ENCODE measurements around the gene RAB11FIP2. TPM values are rescaled to one million over a fixed set of nuclear protein-coding genes. Genes with fewer than 3 reads are reported as not detected.
"Not testable (repeated sequence)": the region's sequence is repeated elsewhere in the genome, so short reads cannot be mapped to it uniquely, and the experiment has no call there.

Gene RAB11FIP2, protein sequence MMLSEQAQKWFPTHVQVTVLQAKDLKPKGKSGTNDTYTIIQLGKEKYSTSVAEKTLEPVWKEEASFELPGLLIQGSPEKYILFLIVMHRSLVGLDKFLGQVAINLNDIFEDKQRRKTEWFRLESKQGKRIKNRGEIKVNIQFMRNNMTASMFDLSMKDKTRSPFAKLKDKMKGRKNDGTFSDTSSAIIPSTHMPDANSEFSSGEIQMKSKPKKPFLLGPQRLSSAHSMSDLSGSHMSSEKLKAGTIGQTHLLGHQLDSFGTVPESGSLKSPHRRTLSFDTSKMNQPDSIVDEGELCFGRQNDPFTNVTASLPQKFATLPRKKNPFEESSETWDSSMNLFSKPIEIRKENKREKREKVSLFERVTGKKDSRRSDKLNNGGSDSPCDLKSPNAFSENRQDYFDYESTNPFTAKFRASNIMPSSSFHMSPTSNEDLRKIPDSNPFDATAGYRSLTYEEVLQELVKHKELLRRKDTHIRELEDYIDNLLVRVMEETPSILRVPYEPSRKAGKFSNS
- total RNA-seq = 4.9 and 5.4 TPM in 2 replicates

DNA sequence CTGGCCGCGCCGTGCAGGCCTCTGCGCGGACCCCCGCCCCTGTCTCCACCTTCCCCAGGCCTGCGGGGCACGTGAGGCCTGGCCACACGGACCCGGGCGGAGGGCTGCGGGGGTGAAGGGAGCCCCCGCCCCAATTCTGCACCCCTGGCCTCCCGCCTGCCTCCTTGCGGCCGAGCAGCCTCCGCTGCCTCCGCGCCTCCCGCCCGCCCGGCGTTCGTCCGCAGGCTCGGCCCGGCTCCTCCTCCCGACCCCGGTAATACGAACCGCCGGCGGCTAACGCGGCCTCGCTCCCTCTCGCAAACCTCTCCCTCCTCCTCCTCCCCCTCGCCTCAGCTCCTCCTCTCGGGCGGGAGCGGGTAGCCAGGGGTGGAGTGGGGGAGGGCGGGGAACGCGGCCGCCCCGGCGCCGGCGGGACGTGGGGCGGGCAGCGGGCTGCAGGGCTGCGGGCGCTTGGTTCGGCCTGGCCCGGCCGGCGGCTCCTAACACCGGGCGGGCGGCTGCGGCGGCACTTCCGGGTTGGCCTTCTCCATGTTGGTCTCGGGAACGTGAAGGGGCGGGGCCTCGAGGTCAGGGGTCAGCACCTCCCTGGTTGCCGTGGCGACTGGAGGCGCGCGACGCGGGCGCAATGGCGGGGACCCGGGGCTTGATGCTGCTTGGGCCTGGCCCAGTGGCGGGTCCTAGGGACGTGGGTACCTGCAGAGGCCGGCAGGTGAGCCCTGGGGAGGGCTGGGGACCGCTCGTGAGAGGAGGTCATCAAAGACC lies at the start of gene RAB11FIP2:
Gene RAB11FIP2, minus strand, starts transcription at position 547 of the 762 bp plus-strand sequence. CDS start 778 bp downstream, outside the sequence.
- peak; percentile 71 to 90 for DNase-seq (ENCODE audit: low read depth in 2 of 2)

DNA sequence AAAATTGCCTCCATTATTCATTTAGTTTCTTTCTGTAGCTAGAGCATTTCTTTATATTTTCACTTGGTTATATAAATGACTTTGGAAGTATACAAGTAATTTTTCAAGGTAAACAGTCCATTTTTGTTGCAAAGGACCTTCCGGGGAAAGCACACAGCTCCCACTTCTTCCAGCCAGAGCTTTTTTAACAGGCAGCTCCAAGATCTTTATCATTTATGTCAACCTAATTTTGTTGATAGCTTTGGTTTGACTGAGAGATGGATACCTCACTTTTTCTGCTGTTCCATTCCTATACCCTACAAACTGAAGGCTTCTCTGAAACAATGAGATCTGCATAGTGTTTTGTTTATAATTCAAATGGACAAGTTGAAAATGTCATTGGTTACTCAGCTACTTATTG lies 49.3 kb upstream of the RAB11FIP2 start:
- no peak for DNase-seq (ENCODE audit: low read depth in 2 of 2)

DNA sequence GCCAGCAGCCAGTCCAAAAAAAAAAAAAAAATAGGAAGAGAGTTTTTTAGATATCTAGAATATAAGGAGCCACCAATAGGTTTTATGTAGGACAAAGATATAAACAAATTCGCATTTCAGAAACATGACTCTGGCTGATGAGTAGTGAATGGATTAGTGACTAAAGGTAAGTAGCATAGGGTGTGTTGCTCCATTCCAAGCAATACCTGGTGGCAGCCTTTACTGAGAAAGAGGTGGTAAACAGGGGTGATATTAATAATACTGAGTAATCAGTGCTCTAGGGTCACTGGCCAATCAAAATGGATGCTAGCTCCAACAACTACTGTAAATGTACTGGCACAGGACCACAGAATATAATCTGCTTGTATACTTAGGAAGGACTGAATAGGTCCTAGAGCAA lies 45.5 kb upstream of the RAB11FIP2 start:
- DNase-seq (ENCODE audit: low read depth in 2 of 2) = no peak

DNA sequence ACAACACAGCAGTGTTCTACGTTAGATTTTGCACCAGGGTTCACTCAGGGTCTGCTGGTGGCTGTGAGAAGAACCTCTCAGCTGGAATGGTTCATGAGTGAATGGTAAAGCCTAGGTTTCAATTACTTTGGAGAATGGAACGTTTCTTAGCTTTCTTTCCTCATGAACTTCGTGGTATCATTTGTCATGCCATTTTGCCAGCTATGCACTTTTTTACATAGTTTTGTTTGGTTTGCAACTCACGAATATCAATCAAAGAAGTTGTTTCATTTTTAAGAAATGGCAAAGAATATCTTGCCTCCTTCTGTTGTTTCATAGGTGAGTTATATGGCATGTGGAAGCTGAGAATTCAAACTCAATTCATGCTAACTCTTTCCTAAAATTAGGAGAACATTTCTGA lies 34.1 kb upstream of the RAB11FIP2 start:
- no peak for DNase-seq (ENCODE audit: low read depth in 2 of 2)

DNA sequence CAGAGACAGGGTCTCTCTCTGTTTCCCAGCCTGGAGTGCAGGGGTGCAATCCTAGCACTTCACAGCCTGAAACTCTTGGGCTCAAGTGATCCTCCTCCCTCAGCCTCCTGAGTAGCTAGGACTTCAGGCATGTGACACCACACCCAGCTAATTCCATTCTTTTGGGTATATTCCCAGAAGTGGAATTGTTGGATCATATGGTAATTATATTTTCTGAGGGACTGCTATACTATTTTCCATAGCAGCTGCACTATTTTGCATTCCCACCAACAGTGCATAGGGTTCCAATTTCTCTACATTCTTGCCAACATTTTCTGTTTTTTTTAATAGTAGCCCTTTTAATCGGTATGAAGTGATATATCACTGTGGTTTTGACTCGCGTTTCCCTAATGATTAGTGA lies 30.0 kb upstream of the RAB11FIP2 start:
- no peak for DNase-seq (ENCODE audit: low read depth in 2 of 2)

DNA sequence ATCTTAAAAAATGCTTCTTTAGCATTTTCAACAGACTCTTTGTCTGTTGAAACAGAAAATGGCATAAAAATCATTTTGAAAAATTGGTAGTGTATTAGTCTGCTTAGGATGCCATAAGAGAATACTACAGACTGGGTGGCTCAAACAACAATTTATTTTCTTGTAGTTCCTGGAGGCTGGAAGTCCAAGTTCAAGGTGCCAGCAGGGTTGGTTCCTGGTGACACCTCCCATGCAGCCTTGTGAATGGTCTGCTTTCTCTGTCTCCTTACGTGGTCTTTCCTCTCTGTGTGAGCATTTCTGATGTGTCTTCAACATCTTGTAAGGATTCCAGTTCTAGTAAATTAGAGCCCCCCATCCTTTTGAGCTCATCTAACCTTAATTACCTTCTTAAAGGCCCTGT lies 26.1 kb upstream of the RAB11FIP2 start:
- no peak for DNase-seq (ENCODE audit: low read depth in 2 of 2)

DNA sequence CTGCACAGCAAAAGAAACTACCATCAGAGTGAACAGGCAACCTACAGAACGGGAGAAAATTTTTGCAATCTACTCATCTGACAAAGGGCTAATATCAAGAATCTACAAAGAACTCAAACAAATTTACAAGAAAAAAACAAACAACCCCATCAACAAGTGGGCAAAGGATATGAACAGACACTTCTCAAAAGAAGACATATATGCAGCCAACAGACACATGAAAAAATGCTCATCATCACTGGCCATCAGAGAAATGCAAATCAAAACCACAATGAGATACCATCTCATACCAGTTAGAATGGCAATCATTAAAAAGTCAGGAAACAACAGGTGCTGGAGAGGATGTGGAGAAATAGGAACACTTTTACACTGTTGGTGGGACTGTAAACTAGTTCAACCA lies 20.6 kb upstream of the RAB11FIP2 start:
- not testable (repeated sequence) for DNase-seq (ENCODE audit: low read depth in 2 of 2)

DNA sequence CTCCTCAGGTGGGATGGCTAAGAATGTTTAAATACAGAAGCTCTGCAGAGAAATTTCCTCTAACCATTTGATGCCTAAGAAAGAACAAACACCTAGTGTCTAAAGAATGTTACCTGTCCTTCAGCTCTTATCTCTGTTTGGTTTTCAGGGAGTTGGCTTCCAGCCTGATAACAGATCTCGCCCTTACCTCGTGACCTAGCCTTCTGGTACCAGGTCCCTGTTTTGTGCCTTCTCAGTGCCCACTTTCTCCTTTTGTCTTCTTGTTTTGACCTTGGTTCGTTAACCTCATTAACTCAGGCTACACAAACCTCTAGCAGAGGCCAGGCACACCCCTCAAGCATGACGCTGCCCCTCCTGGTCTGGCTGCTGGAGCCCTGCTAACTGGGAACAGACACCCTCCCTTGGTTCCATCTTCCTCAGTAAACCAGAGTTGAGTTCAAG lies 16.1 kb upstream of the RAB11FIP2 start:
- no peak for DNase-seq (ENCODE audit: low read depth in 2 of 2)

DNA sequence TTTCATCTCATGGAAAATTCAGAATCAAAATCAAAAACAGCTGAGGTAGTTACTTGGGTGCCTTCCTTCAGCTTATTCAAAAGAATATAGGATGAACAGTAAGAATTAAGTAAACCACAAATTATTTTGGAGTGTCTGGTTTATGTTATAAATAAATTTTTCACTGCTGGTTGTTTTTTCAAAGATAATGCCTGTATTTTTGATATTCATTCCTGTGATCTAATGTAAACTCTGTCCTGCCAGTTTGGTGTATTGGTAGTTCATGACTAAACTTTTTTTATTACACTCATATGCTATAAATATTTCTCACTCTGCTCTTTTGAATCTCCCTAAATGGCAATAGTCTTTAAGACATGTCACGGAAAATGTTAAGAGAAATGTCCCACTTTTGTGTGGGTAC lies 11.6 kb upstream of the RAB11FIP2 start:
- no peak for DNase-seq (ENCODE audit: low read depth in 2 of 2)

DNA sequence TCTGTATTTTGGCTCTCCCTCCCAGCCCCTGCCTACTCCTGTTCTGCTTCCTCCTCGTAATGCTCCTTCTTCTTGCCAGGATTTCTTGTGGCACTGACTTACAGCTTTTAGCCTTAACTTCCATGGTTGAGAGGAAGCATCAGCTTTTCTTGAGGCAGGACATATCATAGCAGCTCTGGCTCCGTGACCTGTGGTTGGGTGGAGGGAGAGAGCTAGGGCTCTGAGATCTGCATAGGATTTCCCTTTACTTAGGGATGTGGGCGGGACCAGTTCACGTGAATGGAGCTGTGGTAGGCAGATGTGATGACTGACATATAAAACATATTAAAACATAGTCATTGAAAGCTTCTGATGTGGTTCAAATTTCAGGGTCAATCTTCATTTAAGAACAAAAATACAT lies 10.6 kb upstream of the RAB11FIP2 start:
- DNase-seq (ENCODE audit: low read depth in 2 of 2) = no peak

DNA sequence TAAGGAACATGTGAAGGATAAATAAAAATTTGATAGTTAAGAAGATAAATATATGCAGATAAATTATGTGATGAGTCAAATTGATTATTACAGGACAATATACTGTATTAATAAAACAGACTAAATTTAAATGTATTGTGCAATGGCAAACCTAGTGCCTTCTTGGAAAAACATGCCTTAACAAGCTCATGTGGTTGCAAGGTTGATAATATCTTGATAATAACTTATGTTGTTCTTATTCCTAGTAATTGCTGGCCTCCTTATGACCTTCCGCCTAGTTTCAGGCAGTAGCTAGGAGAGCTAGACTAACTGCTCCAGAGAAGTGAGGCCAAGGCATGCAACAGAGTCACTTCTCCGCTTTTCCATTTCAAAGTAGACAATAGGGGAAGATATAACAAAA lies 7.6 kb upstream of the RAB11FIP2 start:
- no peak for DNase-seq (ENCODE audit: low read depth in 2 of 2)

DNA sequence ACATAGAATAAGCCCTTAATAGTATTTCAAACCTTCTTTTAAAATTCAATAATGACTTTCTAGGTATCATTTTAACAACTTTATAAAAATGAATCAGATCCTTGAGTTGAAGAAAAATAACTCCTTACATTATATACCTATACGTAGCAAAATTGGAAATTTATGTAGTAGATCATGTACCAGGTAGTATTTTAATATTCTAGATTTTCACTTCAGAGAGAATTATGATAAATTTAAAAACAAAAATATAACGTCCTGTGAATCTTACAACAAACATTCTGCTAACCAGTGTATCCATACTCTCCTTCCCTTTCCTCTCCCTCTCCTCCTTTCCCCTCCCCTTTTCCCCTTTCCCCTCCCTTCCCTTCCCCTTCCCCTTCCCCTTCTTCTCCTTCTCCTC lies 6.1 kb upstream of the RAB11FIP2 start:
- no peak for DNase-seq (ENCODE audit: low read depth in 2 of 2)

DNA sequence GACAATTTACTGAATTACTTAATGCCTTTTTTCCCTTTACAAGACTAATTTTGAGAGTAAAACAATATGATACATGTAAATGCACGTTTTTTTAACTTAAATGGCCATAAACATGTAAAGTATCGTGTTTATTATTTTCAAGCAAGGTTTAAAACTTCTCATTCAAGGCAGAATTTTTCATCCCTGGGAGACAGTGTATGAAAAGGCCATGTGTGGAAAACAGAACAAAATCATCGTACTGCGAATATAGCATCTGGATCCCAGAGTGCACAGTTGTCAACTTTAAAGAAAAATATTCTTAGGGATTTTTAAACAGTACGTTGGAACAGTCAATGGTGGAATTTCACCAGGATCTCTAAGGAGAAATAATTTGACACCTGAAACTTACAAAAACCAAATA lies 1.1 kb upstream of the RAB11FIP2 start:
- DNase-seq (ENCODE audit: low read depth in 2 of 2) = no peak

DNA sequence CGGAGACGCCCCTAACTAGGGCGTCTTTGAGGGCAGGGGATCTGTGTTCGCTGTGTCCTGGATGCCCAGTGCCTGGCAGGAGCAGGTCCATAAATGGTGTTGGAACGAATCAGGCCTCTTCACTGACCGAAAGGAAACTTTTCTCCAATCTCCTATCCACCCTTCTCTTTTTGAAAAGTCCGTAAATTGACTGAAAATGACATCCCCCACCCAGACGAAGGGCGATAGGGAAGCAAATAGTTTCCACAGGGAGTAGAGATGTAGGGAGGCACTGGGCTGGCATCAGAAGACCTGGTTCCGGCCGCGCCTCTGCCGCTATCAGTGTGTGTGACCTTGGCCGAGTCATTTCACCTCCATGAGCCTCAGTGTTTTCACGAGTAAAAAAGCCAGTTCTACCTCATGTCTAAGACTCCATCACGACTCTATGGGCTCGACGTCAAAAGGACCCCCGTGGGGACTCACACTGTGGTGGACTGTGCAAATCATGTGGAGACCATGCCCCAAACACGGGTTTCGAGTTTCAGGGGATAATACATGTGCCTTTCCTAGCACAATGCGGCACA lies 497 bp upstream of the RAB11FIP2 start:
- DNase-seq (ENCODE audit: low read depth in 2 of 2) = no peak

DNA sequence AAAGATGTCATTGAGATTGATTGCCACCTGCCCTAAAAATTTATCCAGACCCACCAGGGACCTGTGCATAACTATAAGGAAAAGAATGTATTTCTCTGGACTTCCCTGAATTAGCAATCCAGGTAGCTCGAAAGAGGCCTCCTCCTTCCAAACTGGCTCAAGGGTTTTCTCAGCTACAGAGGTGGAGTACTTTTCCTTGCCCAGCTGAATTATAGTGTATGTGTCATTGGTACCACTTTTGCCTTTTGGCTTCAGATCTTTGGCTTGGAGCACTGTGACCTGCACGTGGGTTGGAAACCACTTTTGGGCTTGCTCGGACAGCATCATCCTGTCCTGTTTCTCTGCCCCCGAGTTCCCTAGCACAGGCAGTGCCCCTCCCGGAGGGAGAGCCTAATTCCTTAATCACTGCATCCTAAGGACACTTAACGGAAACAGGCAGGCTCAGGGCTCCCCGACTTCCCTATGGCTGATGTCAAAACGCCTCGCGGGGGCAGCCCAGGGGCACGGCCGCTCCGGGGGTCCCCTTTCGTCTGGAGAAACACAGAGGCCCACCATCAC lies 825 bp downstream of the RAB11FIP2 start:
- DNase-seq (ENCODE audit: low read depth in 2 of 2) = peak in 1 of 2 donors; percentile 38

DNA sequence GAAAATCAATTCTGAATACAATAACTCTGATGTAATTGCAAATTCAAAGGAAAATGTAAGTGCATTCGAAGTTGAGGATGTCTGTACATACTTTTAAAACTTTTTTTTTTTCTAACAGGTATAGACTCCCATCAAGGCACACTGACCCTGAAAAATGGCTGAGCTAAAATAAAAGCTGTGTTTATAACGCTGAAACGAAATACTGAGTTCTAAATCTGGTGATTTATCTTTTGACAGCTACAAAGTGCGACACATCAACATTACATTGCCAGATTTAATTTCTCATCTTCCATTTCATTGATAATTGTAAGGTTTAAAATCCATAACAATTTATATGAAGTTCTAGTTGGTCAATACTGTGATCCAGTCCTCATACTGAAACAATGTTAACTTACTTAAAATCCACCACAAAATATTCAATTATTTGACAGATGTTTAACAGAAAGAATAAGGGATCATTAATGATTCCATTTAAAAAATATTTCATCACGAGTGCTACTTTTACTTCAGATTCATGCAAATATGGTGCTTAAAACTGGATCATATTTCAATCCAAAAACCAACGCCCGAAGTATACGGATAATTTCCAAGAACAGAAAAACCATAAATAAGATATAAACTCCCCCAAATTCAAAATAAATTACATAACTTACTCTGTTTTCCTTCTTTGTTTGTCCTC lies 1.4 kb downstream of the RAB11FIP2 start:
- DNase-seq (ENCODE audit: low read depth in 2 of 2) = no peak

DNA sequence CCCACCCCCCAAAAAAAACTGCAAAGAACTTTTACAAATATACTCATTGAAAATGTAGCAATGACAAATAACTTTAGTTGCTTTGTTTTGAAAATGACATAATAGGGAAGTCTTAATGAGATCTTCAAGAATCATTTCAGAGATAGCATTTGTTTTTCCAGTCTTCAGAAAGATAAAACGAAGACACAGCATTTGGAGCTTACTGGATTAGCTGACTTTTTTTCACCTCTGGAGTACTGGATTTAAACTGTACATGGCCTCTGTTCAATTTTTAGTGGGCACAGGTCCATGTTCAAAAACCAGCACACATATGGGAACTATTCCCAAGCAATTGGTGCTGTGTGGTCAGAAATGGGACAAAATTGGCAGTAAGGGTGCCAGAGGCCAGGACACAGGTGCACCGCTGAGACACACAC lies 3.9 kb downstream of the RAB11FIP2 start:
- DNase-seq (ENCODE audit: low read depth in 2 of 2) = peak in 1 of 2 donors; percentile 21

DNA sequence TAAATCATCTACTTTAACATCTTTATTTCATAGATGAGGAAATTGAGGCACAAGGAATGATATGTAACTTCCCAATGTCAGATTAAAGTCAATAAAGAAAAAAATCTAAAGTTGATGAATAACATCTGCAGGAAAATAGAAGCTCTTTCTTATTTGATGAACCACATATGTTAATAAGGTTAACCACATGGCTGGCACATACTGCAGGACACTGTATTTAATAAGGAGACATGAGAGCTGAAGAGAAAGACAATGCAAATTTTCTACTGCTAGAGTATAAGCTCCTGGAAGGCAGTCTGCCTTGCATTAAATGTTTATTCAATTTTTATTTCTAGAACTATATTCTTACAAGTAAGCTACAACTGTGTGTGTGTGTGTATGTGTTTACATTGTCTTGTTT lies 4.4 kb downstream of the RAB11FIP2 start:
- DNase-seq (ENCODE audit: low read depth in 2 of 2) = no peak

DNA sequence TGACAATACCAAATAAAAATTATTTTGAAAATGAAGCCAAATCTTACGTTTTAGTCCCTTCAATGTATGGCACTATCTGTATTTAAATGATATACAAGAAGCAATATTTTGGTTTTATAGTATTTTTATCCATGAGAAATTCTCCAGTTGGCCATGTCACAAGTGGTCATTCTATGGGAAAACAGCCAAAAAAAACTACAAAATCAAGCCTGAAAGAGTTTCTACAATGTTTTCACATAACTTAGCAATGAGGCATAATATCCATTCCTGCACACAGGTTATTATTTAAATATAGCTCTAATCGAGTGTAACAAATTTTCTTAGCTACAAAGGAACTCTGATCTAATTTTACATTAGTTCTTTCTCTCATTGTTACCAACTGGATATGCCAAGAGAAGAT lies 5.4 kb downstream of the RAB11FIP2 start:
- DNase-seq (ENCODE audit: low read depth in 2 of 2) = peak; percentile 73 to 85

DNA sequence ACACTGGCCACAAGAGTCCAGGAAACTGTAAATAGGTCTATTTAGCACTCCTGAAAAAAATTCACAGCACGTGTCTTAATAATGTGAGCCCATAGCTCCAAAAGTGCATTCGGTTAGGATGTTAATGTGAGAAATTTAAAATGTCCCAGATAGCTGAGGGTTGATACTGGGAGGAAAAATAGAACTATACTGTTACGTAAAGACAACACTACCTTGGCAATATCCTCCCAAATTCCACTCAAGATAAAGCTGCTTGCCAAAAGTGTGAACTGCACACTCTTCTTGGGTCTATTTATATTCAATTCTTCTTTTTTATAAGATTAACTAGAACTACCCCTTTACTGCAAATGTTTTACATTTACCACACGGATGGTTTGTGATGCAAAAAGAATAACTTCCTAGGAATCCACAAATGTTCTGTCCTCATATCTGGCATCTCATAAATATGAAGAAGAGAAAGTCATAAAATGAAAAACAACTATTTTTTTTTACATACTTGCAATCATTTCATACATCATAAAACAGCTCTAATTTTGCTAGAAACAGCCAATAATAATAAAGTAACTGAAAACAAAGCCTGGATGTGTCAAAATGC lies 10.4 kb downstream of the RAB11FIP2 start:
- DNase-seq (ENCODE audit: low read depth in 2 of 2) = no peak

Measured in dermis microvascular lymphatic vessel endothelial cell (primary cell).